WI38 (cell line): ENCODE data around the gene SIRPB1.

Experiments
- H3K4me3 ChIP-seq: 2 replicates; pipeline ENCODE4 v1.5.1; 2011; ENCODE audit warnings: low read depth, mild to moderate bottlenecking, control low read depth, low read length
- TF ChIP-seq, protein P1 (sequence below): IDR thresholded peaks from 2 replicates; pipeline ENCODE4 v1.5.1; 2012; ENCODE audit warnings: low read depth, mild to moderate bottlenecking, control low read depth, low read length

SIRPB1 gene

DNA sequence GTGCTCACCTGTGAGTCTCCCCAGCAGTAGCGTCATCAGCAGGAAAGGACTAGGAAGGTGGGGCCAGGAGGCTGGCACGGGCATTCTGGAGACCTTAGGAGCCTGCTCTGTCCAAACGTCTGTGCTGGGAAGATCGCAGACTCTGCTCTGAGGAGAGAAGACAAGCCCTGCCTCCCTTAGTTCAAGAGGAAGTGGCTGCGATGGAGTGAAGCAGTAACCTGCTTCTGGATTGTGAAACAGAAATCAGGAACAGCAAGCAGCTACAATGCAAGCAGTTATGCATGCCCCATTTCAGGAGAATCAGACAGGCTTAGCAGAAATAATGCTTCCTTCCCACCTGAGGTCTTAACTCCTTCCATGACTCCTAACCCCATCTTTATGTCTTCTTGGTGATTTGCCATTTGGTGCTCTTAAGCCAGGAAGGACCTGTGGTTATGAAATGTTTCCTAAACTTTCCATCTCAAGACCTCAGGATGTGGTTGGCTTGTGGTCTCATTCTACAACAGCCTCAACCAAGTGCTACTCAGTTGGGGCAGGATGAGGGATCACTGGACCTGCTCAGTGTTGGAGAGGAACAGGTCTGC lies at the start of gene SIRPB1:
SIRPB1 (minus strand) TSS at position 149 of the 584 bp plus-strand sequence; CDS start at position 84, 65 bp downstream.
- no peak within 1 kb of the TSS for H3K4me3 ChIP-seq
- TF ChIP-seq, protein P1, sequence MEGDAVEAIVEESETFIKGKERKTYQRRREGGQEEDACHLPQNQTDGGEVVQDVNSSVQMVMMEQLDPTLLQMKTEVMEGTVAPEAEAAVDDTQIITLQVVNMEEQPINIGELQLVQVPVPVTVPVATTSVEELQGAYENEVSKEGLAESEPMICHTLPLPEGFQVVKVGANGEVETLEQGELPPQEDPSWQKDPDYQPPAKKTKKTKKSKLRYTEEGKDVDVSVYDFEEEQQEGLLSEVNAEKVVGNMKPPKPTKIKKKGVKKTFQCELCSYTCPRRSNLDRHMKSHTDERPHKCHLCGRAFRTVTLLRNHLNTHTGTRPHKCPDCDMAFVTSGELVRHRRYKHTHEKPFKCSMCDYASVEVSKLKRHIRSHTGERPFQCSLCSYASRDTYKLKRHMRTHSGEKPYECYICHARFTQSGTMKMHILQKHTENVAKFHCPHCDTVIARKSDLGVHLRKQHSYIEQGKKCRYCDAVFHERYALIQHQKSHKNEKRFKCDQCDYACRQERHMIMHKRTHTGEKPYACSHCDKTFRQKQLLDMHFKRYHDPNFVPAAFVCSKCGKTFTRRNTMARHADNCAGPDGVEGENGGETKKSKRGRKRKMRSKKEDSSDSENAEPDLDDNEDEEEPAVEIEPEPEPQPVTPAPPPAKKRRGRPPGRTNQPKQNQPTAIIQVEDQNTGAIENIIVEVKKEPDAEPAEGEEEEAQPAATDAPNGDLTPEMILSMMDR, result no peak

DNA sequence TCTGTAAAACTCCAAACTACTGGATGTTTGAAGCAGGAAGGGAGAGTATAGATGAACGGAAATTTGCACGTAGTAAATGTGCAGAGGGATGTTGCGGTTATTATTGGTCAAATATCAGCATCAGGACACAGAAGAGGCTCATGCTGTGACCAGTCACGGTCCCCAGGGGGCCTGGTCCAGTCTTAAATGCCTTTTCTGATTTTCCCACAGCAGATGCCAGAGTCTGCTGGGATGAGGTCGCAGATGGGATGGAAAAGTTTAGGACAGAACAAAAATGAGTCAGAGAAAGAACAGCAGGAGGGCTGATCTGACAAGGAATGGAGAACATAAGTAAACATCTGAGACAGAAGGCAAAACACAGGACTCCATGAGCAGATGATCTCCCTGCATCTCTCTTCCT lies 49.5 kb upstream of the SIRPB1 start:
- H3K4me3 ChIP-seq, result no peak overlapping the region
- TF ChIP-seq, protein P1, result no peak

DNA sequence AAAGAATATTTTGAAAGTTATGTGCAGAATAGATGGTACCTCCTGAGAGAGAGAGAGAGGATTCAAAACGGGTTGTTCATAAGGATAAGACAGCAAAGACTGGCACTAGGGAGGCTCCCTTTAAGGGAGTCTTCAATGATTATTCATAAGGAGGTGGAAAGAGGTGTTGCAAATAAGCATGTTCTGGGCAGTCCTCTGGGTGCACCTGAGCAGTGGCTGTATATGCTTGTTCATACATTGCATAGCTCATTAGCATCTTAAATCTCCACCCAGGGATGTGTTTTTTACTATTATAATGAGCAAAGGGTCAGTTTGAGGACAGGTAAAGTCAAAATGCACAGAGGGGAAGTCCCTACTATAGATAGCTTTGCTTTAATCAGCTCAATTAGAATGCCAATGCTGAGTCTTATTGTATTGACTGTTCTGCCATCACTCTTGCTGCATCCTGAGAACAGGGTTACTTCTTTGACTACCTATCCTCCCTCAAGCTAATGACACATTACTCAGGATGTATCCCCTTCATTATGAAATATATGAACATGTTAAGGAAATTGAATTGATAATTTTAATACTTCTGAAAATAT lies 47.8 kb upstream of the SIRPB1 start:
- TF ChIP-seq, protein P1, result no peak
- H3K4me3 ChIP-seq, result no peak overlapping the region

GRCh38 chr20:1666802-1667201 lies 47.0 kb upstream of the SIRPB1 start:
- TF ChIP-seq, protein P1, result no peak
- H3K4me3 ChIP-seq, result no peak overlapping the region

DNA sequence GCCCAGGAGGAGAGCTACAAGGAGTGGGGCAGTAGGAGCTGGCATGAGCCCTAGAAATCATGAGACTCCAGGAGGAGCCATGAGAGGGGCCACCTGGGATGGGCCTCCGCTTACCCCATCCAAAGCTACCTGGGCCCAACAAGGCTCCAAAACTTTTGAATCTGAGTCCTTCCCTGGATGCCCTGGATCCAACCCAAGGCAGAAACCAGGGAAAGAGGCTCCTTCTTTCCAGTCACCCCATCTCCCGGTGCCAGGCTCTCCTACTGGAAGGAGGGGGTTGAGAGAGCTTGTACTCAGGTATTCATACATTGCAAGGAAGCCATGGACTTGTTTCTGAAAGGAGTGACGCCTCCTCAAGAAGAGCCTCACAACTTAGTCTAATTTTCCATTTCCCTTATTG lies 45.5 kb upstream of the SIRPB1 start:
- TF ChIP-seq, protein P1, result no peak

DNA sequence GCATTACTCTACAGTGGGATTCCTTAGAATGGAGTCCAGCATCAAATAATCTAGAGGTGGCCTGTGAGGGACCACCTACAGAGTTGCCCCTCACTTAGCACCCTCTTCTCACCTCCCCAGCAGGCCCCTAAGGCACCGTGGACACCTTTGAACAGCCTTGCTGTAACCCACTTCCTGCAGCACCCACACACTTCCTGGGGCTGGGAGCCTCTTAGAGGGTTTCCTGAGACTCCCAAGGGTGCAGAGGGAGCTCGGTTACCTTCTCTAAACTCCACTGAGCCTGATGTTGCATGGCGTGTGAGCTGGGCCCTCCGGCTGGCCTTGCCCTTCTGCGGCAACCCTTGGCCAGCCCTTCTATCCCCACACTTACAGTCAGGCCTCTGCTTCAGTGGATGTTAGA lies 45.1 kb upstream of the SIRPB1 start:
- TF ChIP-seq, protein P1, result no peak
- H3K4me3 ChIP-seq, result no peak overlapping the region

More for the DNA sequence above, 45.5 kb upstream of the SIRPB1 start:
- no peak overlapping the region for H3K4me3 ChIP-seq

DNA sequence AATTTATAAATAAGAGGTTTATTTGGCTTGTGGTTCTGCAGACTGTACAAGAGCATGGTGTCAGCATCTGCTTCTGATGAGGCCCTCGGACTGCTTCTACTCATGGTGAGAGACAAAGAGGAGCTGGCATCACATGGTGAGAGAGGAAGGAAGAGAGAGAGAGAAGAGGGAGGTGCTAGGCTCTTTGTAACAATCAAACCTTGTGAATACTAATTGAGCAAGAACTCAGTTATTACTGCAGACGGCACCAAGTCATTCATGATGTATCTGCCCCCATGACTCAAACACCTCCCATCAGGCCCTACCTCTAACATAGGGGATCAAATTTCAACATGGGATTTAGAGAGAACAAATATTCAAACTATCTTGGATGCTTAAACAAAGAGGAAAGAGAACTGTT lies 44.1 kb upstream of the SIRPB1 start:
- TF ChIP-seq, protein P1, result no peak
- H3K4me3 ChIP-seq, result no peak overlapping the region
